Calu3 (cell line): Measurements from ENCODE around the gene FBXO27. TPM values are rescaled to one million over a fixed set of nuclear protein-coding genes. Genes with fewer than 3 reads are reported as not detected.

Experiments used
- BruUV-seq: library from RNA; stranded (reverse); fragments of 400-500 nt; replicated peaks from 2 replicates; lab custom pipeline; 2021; lab: Mats Ljungman, UMichigan
- CTCF ChIA-PET: fragments of 300-600 bp; sonication (Branson Sonifier 250); formaldehyde crosslinking; loops from one replicate; lab custom pipeline; 2022; ENCODE audit warnings: antibody characterized with exemption; lab: Charles Lee
- DNase-seq: peaks from one replicate; pipeline ENCODE4 v3.0.0; 2022
- H3K27ac Mint-ChIP-seq: one replicate; pipeline ENCODE4 v1.8.0; 2022; ENCODE audit warnings: mixed read lengths; ENCODE audit not compliant: unreplicated experiment
- H3K27me3 Mint-ChIP-seq: one replicate; pipeline ENCODE4 v1.8.0; 2022; ENCODE audit warnings: mixed read lengths; ENCODE audit not compliant: unreplicated experiment
- H3K36me3 Mint-ChIP-seq: one replicate; pipeline ENCODE4 v1.8.0; 2022; ENCODE audit warnings: mild to moderate bottlenecking, moderate library complexity, mixed read lengths; ENCODE audit not compliant: insufficient read depth, unreplicated experiment
- H3K4me1 Mint-ChIP-seq: one replicate; pipeline ENCODE4 v1.8.0; 2022; ENCODE audit warnings: mild to moderate bottlenecking, low read depth, mixed read lengths; ENCODE audit not compliant: unreplicated experiment
- H3K4me3 Mint-ChIP-seq: one replicate; pipeline ENCODE4 v1.8.0; 2022; ENCODE audit warnings: mild to moderate bottlenecking, low read depth, moderate library complexity, mixed read lengths; ENCODE audit not compliant: unreplicated experiment
- H3K9me3 Mint-ChIP-seq: one replicate; pipeline ENCODE4 v1.8.0; 2022; ENCODE audit warnings: low read depth, mixed read lengths; ENCODE audit not compliant: unreplicated experiment
- CTCF ChIP-seq: fragments of 200-600 bp; IDR thresholded peaks from one replicate; pipeline ENCODE4 v1.8.0; 2022; ENCODE audit warnings: antibody characterized with exemption; ENCODE audit not compliant: unreplicated experiment
- intact Hi-C: fragments of 100-400 bp; cut with micrococcal nuclease; formaldehyde crosslinking; loops from one replicate; pipeline ENCODE4 v1.10.0; 2022; ENCODE audit not compliant: unreplicated experiment
- total RNA-seq: library from RNA; stranded (reverse); gene quantifications from 2 replicates; pipeline ENCODE4 v1.2.3, GENCODE V29; 2022

Gene FBXO27
- total RNA-seq, 1 experiment from 2014 or later: 14.6 TPM

- Mint-ChIP-seq H3K36me3 (peaks cover 29% of the 10 kb centered on the region), H3K9me3 (peaks cover 4% of the 10 kb centered on the region), H3K27me3 (no peaks in the 10 kb centered on the region), H3K4me1 (peaks cover 30% of the 10 kb centered on the region), H3K27ac (peak overlapping the region; percentile 12), H3K4me3 (no peak overlapping the region)
- intact Hi-C loops: no loop called here
- no peak for TF ChIP-seq CTCF
- CTCF ChIA-PET: no interaction called here
- BruUV-seq: no TSS peak
- no peak for DNase-seq
Measured at GRCh38 chr19:38979812-38980211, 52.5 kb downstream of the FBXO27 start.

- no peak overlapping the region for H3K4me3 Mint-ChIP-seq
- peaks cover 30% of the 10 kb centered on the region for H3K4me1 Mint-ChIP-seq
- DNase-seq: no peak
- H3K27ac Mint-ChIP-seq: peak overlapping the region; percentile 88
- CTCF ChIA-PET: interaction anchor here (1.2 to 1.3 kb wide), 2 partner anchors 11 to 12 kb away, joined by 3 read pairs; no protein-coding TSS in a partner anchor
- no TSS peak for BruUV-seq
- intact Hi-C loops: no loop called here
- peaks cover 37% of the 10 kb centered on the region for H3K36me3 Mint-ChIP-seq
- H3K27me3 Mint-ChIP-seq: no peaks in the 10 kb centered on the region
- no peak for TF ChIP-seq CTCF
- peaks cover 4% of the 10 kb centered on the region for H3K9me3 Mint-ChIP-seq
Measured at GRCh38 chr19:38978326-38978689, 54.0 kb downstream of the FBXO27 start.

- H3K27me3 Mint-ChIP-seq: no peaks in the 10 kb centered on the region
- no TSS peak for BruUV-seq
- no peak for TF ChIP-seq CTCF
- peak overlapping the region; percentile 76 for H3K4me3 Mint-ChIP-seq
- peak; percentile 54 for DNase-seq
- H3K36me3 Mint-ChIP-seq: peaks cover 37% of the 10 kb centered on the region
- peaks cover 4% of the 10 kb centered on the region for H3K9me3 Mint-ChIP-seq
- CTCF ChIA-PET: interaction anchor here (0.8 to 2.2 kb wide), 8 partner anchors 11 to 134 kb away, joined by 3 to 7 read pairs (median 3); no protein-coding TSS in a partner anchor
- intact Hi-C loops: no loop called here
- H3K27ac Mint-ChIP-seq: peak overlapping the region; percentile 88
- peaks cover 30% of the 10 kb centered on the region for H3K4me1 Mint-ChIP-seq
Measured at GRCh38 chr19:38977445-38978325, 54.7 kb downstream of the FBXO27 start.

GRCh38 chr19:38975861-38976271 lies 56.5 kb downstream of the FBXO27 start:
- CTCF ChIA-PET: interaction anchor here (0.6 to 2.2 kb wide), 8 partner anchors 13 to 820 kb away, joined by 3 to 10 read pairs (median 4); no protein-coding TSS in a partner anchor
- H3K4me1 Mint-ChIP-seq: peaks cover 41% of the 10 kb centered on the region
- peak overlapping the region; percentile 76 for H3K4me3 Mint-ChIP-seq
- no TSS peak for BruUV-seq
- no peaks in the 10 kb centered on the region for H3K27me3 Mint-ChIP-seq
- intact Hi-C loops: no loop called here
- no peak for TF ChIP-seq CTCF
- peaks cover 4% of the 10 kb centered on the region for H3K9me3 Mint-ChIP-seq
- peaks cover 37% of the 10 kb centered on the region for H3K36me3 Mint-ChIP-seq
- peak; percentile 47 for DNase-seq
- peak overlapping the region; percentile 88 for H3K27ac Mint-ChIP-seq
